Stimulated activated CD4-positive, alpha-beta T cell treated with anti-CD3 and anti-CD28 coated beads, Interleukin-4, amount 100 ng/mL, for 48 hours (primary cell): ENCODE results near the gene MEIOSIN.
"Not testable (repeated sequence)": the region's sequence is repeated elsewhere in the genome, so short reads cannot be mapped to it uniquely, and the experiment has no call there.

ENCODE experiments used
- DNase-seq, 2 donors: peaks; one replicate each; pipeline ENCODE4 v3.0.0-alpha.2; 2020; ENCODE audit warnings: low read depth in 2 of 2

MEIOSIN gene, protein sequence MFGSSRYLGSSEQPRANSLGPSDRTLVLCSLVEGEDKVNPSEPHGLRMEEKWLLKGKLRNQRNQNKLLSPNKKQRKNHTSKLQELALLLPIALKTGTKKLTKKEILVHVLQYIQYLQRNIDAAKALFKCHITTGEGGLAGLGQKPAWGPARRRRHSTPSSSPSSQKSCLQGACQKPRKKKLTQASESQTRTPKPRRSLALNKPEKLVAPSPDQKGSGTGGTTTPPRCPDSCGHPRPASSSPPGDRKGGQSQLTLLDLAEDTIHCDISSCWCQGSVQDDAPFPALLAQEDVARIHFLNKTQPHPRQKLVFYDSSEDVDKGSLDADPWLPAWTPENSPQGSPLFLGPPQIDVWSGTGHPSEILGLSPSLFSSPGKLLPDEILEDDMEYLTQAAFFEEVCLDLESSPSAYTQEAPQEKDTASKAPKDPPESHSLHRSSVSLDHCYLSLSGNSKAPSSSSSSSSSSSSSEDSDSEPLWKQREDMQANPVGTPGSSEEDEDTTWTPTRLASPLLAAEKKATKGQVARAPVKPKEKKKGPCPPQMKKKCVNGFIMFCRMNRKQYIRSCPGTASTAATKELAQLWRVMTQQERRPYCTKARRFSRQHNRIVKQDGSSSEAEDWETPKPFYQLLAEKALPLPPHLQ

DNA sequence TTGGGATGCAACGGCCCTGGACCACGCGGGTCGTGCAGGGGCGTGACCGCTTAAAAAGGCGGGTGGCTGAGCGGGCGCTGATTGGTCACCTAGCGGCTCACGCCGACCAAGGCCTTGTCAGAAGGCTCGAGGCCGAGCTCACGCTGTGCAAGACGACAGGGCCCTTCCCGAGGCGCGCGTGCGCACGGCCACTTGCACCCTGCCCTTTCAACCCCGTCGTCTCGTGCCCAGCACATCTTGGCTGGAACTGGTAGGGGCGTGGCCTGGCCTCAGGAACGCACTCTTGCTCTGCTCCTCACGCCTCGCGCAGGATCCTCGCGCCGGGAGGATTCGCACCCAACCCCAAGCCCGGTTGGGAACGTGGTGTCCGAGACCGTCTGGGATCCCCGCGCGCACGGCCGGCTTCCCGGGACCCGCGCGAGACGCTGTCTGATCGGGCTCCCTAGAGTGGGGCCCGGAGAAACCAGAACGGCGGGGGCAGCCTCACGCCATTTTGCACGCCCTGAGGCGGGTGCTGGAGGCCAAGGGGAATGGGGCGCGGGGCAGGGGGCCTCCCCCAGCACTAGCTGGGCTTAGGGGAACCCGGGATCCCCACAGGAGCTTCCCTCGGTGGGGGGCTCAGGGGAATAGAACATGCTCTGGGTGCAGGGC is at the start of gene MEIOSIN:
Gene MEIOSIN (plus strand): TSS at position 280 of the 651 bp plus-strand sequence. CDS start 1,938 bp downstream, outside the sequence.
- no peak for DNase-seq

DNA sequence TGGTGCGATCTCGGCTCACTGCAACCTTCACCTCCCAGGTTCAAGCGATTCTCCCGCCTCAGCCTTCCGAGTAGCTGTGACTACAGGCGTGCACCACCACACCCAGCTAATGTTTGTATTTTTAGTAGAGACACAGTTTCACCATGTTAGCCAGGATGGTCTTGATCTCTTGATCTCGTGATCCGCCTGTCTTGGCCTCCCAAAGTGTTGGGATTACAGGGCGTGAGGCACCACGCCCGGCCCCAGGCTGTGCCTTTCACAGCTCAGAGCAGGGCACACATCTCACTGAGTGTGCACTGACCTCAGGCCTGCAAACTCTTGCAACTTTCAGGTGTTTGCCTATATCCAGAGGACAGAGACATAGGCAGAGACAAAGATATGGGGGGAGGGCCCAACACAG is 48.2 kb upstream of the MEIOSIN start:
- not testable (repeated sequence) for DNase-seq

DNA sequence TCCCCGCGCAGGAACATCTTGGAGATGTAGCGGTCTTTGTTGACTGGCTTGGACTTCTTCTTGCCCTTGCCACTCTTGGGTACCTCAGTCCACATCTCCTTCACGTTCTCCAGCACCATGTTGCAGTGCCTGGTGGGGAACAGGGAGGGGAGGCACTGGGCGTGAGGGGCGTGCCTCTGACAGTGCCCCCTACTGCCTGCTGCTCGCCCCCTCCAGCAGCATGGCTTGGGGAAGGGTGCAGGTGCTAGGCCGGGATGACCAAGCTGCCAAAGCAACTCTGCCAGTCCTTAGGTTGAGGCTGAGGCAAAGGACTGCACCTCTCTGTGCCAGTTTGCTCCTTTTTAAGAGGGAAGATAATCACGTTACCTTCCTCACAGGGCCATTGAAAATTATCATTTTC is 45.6 kb upstream of the MEIOSIN start:
- DNase-seq = no peak

DNA sequence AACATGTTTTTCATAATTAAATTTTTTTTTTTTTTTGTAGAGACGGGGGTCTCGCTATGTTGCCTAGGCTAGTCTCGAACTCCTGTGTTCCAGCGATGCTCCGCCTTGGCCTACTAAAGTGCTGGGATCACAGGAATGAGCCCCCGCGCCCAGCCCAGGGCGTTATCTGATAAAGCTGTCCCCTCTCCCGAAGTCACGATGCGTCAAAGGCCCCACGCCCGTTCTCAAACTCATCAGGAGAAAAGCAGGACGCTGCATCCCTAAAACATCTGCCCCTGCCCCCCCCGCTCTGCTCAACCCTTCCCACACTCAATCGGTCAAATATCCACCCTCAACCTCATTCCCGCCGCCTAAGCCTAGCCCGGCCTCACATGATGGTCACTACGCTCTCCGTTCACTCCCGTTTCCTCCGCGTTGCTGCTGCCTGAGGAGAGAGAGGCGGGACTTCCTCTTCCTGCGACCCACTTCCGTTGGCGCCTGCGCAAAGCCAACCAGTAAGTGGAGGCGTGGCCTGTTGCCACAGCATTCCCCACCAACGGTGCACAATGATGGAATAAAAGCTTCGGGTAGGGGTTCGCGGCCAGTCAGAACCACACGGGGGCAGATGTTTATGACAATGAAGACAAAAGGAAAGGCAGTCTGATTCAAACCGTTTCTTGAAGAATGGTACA is 41.6 kb upstream of the MEIOSIN start, which contains the start of gene SNRPD2:
Gene SNRPD2 (minus strand): TSS at position 438 of the 671 bp plus-strand sequence. CDS start 65 bp downstream, at position 373.
- peak; percentile 87 to 89 for DNase-seq

DNA sequence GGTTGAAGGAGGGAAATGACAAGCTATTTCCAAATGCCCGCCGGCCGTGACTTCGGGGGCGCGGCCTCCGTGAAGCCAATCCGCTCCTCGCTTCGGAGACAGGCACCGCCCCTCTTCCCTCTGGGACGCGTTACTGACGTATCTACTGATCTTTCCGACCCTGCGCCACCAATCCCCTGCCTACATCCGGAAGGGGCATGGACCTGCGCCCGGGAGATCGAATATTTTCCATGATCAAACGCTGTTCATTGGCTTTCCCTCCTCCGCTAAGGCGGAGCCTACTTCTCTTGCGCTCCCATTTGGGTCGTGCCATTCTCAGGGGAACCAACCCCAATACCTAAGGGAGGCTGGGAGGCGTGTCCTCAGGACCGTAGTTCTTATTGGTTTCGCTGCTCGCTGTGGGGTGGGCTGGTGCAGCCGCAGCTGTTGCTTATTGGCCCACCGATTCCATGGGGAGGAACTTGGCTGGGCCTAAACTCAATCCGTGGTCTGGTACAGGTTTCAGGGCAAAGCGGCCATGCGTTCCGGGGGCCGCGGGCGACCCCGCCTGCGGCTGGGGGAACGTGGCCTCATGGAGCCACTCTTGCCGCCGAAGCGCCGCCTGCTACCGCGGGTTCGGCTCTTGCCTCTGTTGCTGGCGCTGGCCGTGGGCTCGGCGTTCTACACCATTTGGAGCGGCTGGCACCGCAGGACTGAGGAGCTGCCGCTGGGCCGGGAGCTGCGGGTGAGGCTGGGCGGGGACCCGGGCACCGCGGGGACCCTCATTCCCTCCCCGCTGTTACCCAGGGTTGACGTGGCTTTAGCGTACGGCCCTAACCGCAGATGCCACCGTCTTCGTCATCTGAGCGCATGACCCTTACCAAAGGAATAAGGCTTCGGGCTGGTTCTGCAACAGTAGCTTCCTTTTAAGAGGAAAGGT is 40.8 kb upstream of the MEIOSIN start, which contains the start of gene QPCTL:
Gene QPCTL (plus strand): TSS at position 480 of the 919 bp plus-strand sequence. CDS start 38 bp downstream, at position 518.
- peak; percentile 93 to 98 for DNase-seq

DNA sequence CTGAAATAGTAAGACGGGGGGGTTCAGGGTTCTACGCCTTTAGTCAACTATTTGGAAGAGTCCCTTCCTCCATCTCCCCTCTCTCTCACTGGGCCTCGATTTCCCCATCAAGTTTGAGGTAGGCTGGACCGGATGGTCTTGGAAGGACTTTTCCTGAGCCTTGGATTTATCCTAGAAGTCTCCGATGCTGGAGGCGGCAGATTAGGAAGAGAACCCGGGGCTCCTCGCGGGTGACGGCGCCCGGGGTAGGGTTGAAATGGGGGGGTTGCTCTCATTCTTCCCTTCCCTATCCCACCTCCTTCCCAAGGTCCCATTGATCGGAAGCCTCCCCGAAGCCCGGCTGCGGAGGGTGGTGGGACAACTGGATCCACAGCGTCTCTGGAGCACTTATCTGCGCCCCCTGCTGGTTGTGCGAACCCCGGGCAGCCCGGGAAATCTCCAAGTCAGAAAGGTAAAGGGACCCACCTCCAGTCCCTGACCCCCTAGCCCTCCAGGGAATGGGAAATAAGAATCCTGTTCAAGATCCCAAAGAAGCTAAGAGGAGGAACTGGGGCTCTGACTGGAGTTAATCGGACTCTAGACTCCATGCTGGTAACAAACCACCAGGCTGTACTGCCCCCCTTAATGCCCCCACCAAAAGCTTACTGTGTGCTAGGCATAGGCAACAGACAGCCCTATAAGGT is 40.0 kb upstream of the MEIOSIN start:
- DNase-seq = peak; percentile 78 to 84

DNA sequence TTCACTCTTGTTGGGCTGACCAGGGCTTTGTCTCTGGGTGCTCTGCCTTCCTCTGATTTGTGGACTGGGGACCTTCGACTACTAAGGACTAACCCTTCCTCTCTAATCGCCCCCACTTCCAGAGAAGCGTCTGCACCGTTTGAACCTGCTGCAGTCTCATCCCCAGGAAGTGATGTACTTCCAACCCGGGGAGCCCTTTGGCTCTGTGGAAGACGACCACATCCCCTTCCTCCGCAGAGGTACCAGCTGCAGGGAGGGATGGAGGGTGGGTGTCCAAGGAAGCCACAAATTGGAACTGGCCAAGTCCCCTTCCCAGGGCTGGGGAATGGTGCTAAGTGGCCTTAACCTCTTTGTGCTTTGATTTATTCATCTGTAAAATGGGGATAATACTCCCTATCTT is 31.6 kb upstream of the MEIOSIN start:
- no peak for DNase-seq

DNA sequence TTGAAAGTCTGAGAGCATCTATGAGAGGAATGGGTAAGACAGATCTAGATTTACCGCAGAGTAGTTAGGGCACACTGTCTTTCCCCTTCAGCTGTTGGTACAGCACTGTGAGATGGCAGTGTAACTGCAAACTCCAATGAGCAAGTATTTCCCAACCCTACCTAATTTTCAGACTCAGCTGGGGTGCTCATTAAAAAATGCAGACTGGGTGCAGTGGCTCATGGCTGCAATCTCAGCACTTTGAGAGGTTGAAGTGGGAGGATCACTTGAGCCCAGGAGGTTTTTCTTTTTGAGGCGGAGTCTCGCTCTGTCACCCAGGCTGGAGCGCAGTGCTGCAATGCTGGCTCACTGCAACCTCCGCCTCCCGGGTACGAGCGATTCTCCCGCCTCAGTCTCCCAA is 28.1 kb upstream of the MEIOSIN start:
- no peak for DNase-seq

DNA sequence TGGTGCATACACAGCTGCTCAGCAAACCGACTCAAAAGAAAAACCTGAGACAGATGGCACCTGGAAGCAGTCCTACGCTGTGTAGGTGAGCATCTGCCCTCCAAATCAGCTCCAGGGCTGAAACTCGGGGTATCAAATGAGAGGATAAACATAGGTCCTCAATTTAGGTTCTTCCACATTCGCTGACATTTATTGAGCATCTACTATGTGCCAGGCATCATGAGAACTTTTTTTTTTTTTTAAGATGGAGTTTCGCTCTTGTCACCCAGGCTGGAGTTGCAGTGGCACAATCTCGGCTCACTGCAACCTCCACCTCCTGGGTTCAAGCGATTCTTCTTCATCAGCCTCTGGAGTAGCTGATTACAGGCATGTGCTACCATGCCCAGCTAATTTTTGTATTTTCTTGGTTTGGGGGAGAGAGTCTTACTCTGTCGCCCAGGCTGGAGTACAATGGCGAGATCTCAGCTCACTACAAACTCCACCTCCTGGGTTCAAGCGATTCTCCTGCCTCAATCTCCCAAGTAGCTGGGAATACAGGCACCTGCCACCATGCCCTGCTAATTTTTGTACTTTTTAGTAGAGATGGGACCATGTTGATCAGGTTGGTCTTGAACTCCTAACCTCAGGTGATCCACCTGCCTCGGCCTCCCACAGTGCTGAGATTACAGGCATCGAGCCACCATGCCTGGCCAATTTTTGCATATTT is 27.4 kb upstream of the MEIOSIN start:
- DNase-seq = no peak

DNA sequence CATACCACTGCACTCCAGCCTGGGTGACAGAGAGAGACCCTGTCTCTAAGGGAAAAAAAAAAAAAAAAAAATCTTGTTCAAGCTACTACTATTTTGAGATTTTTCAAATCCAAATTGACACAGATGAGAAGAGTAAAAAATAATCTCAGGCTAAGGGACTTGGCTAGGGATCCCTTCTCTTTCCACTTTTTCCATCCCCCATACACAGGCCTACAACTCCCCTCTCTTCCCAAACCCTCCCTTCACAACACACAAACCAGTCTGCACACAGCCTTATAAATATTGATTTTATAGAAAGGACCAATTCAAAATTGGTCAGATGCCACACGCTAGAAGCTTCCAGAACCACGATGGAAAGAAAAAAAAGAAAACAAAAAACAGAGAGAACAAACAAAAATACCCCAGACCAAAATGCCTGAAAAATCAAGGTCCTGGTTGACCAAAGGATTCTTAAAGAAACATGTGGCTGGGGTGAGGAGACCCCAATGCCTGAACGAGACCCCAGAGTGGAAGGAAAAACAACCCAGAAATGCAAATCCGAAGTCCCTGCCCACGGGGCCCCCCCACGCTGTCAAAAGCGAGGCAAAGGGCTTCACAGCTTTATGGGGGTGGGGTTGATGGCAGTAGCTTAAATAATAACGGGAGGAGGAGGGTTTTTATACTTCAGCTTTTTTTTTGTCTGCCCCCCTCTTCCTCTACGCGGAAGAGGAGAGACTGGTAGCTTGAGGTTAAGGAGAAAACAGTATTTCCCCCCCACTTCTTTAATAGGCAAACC is 22.7 kb upstream of the MEIOSIN start:
- no peak for DNase-seq

DNA sequence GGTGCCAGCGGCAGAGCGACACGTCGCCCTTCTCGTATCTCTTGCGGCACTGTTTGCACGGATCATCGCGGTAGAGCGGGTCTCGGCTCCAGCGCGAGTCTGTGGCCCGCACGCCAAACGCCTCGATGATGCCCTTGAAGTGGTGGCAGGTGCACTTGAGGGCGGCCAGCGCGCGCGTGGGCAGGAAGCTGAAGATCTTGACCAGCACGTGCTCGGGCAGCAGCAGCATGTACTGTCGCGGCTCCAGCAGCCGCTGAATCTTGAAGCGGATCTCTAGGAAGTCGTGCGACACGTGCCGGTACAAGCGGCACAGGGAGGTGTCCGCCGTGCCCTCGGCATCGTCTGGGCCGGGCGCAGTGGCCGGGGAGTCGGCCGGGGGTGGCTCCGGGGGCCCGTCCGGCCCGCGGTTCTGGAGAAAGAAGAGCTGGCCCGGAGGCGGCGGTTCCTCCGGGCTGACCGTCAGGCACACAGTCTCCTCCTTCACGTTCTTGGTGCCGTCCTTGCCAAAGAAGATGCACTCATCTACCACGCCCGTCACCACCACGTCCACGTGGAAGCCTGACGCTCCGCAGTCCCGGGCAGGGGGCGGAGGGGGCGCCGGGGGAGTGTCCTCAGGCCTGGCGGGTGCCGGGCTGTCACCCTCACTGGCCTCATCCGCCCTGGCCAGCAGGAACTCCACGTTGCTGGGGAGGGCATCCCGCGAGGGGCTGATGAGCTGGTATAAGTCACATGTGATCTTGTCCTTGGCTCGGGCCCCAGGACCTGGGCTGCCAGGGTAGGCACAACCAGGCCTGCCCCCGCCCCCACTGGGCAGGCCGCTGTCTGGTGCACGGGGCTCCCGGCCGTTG is 21.2 kb upstream of the MEIOSIN start:
- no peak for DNase-seq

DNA sequence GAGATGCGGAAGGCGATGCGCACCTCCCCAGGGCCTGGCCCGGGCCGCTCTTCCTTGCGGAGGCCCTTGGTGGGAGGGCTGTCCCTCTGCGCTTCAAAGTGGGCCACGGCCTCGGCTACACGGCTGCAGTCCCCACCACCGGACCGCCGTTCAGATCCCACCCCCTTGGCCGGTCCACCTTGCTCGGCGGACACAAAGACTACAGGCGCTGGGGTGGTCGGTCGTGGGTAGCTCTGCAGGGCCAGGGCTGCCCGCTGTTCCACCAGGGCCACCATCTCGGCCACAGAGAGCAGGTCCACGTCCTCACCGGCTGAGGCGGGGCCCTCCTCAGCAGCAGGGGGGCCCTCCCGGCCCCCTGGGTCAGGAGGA is 20.6 kb upstream of the MEIOSIN start:
- DNase-seq = no peak

DNA sequence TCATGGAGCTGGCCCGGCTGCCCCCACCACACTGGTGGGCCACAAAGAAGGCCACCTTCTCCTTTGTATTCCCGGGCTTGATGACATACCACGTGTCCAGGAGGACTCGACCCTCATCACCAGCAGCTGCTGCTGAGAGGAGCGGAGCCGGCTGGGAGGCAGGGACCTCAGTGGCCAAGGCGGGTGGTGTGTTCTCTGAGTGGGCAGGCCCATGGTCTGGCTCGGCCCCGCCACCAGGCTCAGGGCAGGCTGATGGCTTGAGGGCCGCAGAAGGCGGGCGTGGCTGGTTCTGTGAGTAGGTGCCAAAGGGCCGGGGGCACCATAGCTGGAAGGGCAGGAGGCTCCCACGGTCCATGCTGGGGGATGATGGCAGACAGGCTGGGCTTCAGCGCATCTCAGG is 20.1 kb upstream of the MEIOSIN start:
- DNase-seq = no peak

DNA sequence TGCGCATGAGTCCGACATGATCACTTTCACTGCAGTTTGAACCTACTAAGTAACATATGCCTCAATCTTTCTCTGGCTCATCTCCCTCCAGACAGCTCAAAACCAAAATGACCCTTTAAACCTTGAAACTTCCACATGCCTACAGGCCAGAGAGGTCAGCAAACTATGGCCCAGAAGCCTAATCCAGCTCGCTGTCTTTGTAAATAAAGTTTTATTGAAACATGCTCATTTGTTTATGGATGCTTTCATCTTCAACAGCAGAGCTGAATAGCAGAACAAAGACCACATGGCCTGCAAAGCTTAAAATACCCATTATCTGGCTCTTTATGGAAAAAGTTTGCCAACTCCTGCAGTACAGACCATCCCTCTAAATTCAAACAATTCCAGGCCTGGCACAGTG is 18.1 kb upstream of the MEIOSIN start:
- DNase-seq = no peak

DNA sequence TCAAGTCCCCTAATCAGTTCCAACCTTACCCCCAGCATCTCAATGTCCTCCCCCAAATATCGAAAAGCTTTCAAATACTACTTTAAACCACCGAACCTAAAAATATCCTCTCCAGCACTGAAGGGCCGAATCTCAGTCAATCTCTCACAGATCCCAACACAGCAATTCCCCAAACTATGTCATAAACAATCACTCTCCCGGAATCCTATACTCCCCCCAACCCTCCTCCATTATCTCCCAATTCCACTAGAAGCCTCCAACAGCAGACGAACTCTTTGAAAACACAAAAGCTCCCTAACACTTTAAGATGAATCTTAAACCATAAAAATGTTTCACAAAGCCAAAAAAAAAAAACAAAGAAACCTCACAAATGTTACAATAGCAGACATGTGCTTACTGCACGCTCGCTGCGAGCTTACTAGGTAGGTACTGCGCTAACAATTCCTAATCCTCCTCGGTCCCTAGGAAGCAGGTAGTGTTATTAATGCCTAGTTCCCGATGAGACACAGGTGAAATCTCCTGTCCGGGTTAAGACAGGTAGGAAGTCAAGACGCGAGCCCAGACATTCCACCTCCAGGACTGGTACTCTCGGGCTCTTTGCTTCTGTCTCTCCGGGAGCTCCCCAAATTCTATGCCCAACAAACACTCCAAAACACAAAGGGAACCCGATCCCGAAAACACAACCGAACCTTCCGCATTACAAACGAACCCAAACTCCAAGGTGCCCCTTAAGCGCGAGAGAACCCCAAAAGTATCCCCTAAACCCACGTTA is 16.7 kb upstream of the MEIOSIN start:
- DNase-seq = no peak

DNA sequence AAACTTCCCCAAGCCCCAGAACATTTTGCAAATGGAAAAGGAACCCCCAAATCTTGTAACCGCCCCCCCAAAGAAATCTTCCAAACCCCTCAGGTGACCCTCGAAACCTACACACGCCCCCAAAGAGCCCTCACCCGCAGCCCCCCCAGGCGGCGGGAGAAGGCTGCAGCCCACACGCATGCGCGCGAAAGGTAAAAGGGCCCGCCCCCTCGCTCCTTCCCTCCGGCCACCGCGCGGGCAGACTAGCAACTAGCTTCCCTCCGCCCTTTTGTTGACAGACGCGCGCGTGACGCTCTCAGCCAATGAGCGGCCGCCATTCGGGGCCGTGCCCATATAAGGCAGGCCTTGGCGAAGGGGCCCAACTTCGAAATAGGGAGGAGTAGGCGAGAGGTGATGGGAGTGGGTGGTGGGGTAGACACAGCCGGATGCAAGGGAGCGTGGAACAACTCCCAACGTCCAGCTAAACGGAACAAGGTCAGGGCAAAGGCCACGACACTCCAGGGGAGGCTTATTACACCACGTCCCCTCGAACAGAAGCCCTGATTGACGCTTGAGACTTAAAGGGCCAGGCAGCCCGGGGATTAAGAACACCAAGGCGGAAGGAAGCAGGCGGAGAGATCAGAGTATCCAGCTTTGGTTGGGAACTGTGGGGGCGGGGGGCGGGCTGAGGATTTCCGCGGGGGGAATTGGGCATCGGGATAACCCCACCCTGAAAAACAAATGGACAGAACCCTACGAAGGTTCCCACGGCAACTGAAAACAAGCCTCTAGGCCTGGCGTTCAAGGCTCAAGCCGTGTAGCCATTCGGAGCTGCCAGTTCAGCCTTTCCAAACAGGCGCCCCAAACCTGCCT is 15.9 kb upstream of the MEIOSIN start:
- peak; percentile 94 to 96 for DNase-seq
